B cell (primary cell): ENCODE measurements around the gene RAB39B.

Source experiments
- EZH2 ChIP-seq: IDR thresholded peaks from 2 replicates; pipeline ENCODE4 v1.6.1; 2012; ENCODE audit warnings: borderline replicate concordance, low read depth, mild to moderate bottlenecking, moderate library complexity, low read length; ENCODE audit not compliant: insufficient read depth, poor library complexity, severe bottlenecking
- TF ChIP-seq, protein P1 (sequence below): fragments of 200-600 bp; IDR thresholded peaks from one replicate; pipeline ENCODE4 v1.8.0; 2022; ENCODE audit warnings: antibody characterized with exemption, mild to moderate bottlenecking

DNA sequence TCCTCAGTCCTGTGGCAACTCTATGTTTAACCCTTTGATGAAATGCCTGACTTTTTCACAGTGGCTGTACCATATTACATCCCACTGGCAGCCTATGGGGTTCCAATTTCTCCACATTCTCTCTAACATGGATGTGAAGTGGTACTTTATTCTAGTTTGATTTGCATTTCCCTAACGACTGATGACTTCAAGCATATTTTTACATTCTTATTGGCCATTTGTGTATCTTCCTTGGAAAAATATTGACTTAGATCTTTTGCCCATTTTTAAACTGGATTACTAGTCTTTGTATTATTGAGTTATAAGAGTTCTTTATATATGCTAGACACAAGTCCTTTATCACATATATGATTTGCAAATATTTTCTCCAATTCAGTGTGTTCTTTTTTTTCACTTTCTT is 2.1 kb upstream of the RAB39B start:
- TF ChIP-seq, protein P1, sequence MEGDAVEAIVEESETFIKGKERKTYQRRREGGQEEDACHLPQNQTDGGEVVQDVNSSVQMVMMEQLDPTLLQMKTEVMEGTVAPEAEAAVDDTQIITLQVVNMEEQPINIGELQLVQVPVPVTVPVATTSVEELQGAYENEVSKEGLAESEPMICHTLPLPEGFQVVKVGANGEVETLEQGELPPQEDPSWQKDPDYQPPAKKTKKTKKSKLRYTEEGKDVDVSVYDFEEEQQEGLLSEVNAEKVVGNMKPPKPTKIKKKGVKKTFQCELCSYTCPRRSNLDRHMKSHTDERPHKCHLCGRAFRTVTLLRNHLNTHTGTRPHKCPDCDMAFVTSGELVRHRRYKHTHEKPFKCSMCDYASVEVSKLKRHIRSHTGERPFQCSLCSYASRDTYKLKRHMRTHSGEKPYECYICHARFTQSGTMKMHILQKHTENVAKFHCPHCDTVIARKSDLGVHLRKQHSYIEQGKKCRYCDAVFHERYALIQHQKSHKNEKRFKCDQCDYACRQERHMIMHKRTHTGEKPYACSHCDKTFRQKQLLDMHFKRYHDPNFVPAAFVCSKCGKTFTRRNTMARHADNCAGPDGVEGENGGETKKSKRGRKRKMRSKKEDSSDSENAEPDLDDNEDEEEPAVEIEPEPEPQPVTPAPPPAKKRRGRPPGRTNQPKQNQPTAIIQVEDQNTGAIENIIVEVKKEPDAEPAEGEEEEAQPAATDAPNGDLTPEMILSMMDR = no peak
- TF ChIP-seq EZH2 = no peak
